Karpas-422 (cell line): ENCODE data around the gene FGD4. TPM values are rescaled to one million over a fixed set of nuclear protein-coding genes. Genes with fewer than 3 reads are reported as not detected.

Experiments used
- DNase-seq: peaks from one replicate; pipeline ENCODE4 v3.0.0-alpha.2; 2015
- H2AFZ ChIP-seq: fragments of 200-600 bp; sonication (generic); 2 replicates; pipeline ENCODE4 v1.6.1; 2014; ENCODE audit warnings: antibody characterized with exemption, low read length, mixed read lengths
- H3K27ac ChIP-seq: fragments of 200-600 bp; sonication (generic); 2 replicates; pipeline ENCODE4 v1.5.1; 2014; ENCODE audit warnings: mild to moderate bottlenecking, low read length, moderate library complexity
- H3K27me3 ChIP-seq: fragments of 200-600 bp; sonication (generic); 2 replicates; pipeline ENCODE4 v1.6.1; 2014; ENCODE audit warnings: low read length, mixed read lengths
- H3K36me3 ChIP-seq: fragments of 200-600 bp; sonication (generic); 2 replicates; pipeline ENCODE4 v1.6.1; 2014; ENCODE audit warnings: low read length, mixed read lengths; ENCODE audit not compliant: insufficient read depth
- H3K4me1 ChIP-seq: fragments of 200-600 bp; sonication (generic); 2 replicates; pipeline ENCODE4 v1.6.1; 2014; ENCODE audit warnings: mild to moderate bottlenecking, low read length, mixed read lengths
- H3K4me2 ChIP-seq: fragments of 200-600 bp; sonication (generic); 2 replicates; pipeline ENCODE4 v1.6.1; 2014; ENCODE audit warnings: low read length, low read depth, mild to moderate bottlenecking; ENCODE audit not compliant: poor library complexity, severe bottlenecking
- H3K4me3 ChIP-seq: fragments of 200-600 bp; sonication (generic); 2 replicates; pipeline ENCODE4 v1.5.1; 2014; ENCODE audit warnings: mild to moderate bottlenecking, antibody characterized with exemption, low read length, mixed read lengths
- H3K79me2 ChIP-seq: fragments of 200-600 bp; sonication (generic); 2 replicates; pipeline ENCODE4 v1.6.1; 2014; ENCODE audit warnings: mild to moderate bottlenecking, low read length, mixed read lengths
- H3K9ac ChIP-seq: fragments of 200-600 bp; sonication (generic); 2 replicates; pipeline ENCODE4 v1.6.0; 2014; ENCODE audit warnings: low read length
- H3K9me2 ChIP-seq: fragments of 200-600 bp; sonication (generic), shearing (Covaris generic); replicated peaks from 2 replicates; pipeline ENCODE4 v1.6.0; 2014; ENCODE audit warnings: mild to moderate bottlenecking, low read length, moderate library complexity; ENCODE audit not compliant: insufficient read depth
- H3K9me3 ChIP-seq: fragments of 300-700, 200-600 bp; sonication (generic); 2 replicates; pipeline ENCODE4 v1.6.1; 2014; ENCODE audit warnings: low read length, mixed read lengths
- H4K20me1 ChIP-seq: fragments of 200-600 bp; sonication (generic); 2 replicates; pipeline ENCODE4 v1.6.1; 2014; ENCODE audit warnings: mild to moderate bottlenecking, antibody characterized with exemption, low read length, low read depth; ENCODE audit not compliant: insufficient read depth
- total RNA-seq: library from RNA; depleted of rRNA; stranded (reverse); fragments of >200 nt; shearing (Covaris generic); gene quantifications from 2 replicates; pipeline ENCODE4 v1.2.3, GENCODE V29; 2014; ENCODE audit warnings: low replicate concordance

Gene FGD4
- total RNA-seq, 1 experiment from 2014 or later = 0.11 TPM

DNA sequence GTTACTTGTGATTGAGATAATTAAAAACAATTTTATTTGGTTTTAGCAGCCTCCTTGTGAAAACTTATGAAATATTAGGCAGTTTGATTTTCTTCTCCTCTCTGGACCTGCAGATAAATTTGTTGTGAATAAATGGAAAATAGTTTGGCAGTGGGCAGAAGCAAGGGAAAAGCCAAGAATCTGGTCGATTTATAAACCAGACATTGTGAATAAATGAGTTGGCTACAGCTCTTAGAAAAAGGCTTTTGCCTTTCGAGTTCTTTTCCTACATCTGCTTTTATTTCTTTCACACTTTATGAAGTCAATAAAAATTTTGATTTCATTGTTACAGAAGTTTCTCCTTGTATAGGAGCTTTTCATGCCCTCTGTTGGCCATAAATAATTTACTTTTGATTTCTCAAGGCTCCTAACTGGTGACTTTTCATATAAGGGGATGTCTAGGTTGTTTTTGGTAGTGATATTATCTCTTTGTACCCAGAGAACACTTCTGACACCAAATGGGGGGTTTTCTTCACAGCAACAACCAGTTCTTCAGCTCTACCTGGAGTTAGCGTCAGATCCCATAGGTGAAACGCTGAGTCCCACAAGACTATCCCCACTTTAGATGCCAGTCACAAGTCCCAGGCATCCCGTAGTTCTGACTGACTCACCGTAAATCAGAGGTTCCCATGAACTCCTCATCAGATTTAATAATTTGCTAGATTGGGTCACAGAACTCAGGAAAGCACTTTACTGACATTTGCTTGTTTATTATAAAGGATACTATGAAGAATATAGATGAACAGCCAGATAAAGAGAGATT, 143.3 kb downstream of the FGD4 start:
- no peaks in the 10 kb centered on the region for H3K4me1 ChIP-seq
- no peak overlapping the region for H3K9ac ChIP-seq
- no peak overlapping the region for H3K4me3 ChIP-seq
- no peaks in the 10 kb centered on the region for H3K27me3 ChIP-seq
- H3K4me2 ChIP-seq = no peak overlapping the region
- H3K27ac ChIP-seq = no peak overlapping the region
- H3K9me3 ChIP-seq = no peaks in the 10 kb centered on the region
- H4K20me1 ChIP-seq = no peaks in the 10 kb centered on the region
- H3K36me3 ChIP-seq = no peaks in the 10 kb centered on the region
- H3K79me2 ChIP-seq = no peaks in the 10 kb centered on the region
- no peak overlapping the region for H2AFZ ChIP-seq
- H3K9me2 ChIP-seq = no peaks in the 10 kb centered on the region
- no peak for DNase-seq

- Histone ChIP-seq H3K79me2 (no peaks in the 10 kb centered on the region), H3K4me3 (no peak overlapping the region), H4K20me1 (no peaks in the 10 kb centered on the region), H3K27me3 (no peaks in the 10 kb centered on the region), H3K27ac (no peak overlapping the region), H3K36me3 (no peaks in the 10 kb centered on the region), H3K9ac (no peak overlapping the region), H3K4me1 (no peaks in the 10 kb centered on the region), H2AFZ (no peak overlapping the region), H3K9me3 (no peaks in the 10 kb centered on the region), H3K4me2 (no peak overlapping the region), H3K9me2 (no peaks in the 10 kb centered on the region)
- no peak for DNase-seq
Observed at GRCh38 chr12:32544893-32545292, 145.5 kb downstream of the FGD4 start.

DNA sequence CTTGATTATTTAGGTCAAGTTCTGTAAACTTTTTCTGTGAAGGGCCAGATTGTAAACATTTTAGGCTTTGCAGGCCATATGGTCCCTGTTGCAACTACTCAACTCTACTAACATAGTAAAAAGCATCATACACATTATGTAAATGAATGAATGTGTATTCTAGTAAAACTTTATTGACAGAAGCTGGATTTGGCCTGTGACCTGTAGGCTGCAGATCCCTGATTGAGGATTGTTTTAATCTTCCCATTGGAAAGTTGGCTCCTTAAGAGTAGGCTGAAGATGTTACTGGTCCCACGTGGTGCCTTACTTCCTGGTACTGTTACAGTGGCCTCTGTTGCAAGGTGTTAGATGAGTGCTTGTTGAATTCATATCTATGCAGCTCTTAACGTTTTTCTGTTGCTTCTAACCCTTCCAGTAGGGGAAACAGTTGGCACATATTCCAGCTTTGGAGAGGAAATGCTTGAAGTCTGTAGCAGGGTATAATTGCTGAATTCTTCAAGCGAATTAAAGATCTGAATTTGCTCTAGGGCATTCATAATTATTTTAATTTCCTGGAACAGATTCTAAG, 146.1 kb downstream of the FGD4 start:
- Histone ChIP-seq H3K9me3 (no peaks in the 10 kb centered on the region), H3K4me3 (no peak overlapping the region), H3K36me3 (no peaks in the 10 kb centered on the region), H3K4me2 (no peak overlapping the region), H3K9ac (no peak overlapping the region), H2AFZ (no peak overlapping the region), H3K27me3 (no peaks in the 10 kb centered on the region), H3K9me2 (no peaks in the 10 kb centered on the region), H3K79me2 (no peaks in the 10 kb centered on the region), H4K20me1 (no peaks in the 10 kb centered on the region), H3K4me1 (no peaks in the 10 kb centered on the region), H3K27ac (no peak overlapping the region)
- DNase-seq = no peak

DNA sequence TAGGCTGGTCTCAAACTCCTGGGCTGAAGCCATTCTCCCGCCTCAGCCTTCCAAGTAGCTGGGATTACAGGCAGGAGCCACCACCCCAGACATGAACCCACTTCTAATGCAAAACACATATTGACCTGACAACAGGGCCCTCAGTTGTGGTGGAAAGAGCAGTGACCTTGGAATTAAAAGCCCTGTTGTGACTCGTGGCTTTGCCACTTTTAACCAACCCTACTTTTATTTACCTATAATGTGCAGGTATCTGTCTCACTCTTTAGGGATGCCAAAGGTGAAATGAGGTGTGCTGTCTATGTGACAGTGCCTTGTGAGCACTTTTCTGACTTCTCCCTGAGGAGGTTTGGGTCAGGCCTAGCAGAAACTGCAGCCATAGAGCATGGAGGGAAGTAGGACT, 146.9 kb downstream of the FGD4 start:
- no peak for DNase-seq
- no peaks in the 10 kb centered on the region for H3K9me3 ChIP-seq
- no peak overlapping the region for H2AFZ ChIP-seq
- H3K9me2 ChIP-seq = no peaks in the 10 kb centered on the region
- no peaks in the 10 kb centered on the region for H3K27me3 ChIP-seq
- no peak overlapping the region for H3K9ac ChIP-seq
- H3K4me2 ChIP-seq = no peak overlapping the region
- H3K36me3 ChIP-seq = no peaks in the 10 kb centered on the region
- no peaks in the 10 kb centered on the region for H3K4me1 ChIP-seq
- no peak overlapping the region for H3K4me3 ChIP-seq
- no peaks in the 10 kb centered on the region for H3K79me2 ChIP-seq
- no peak overlapping the region for H3K27ac ChIP-seq
- H4K20me1 ChIP-seq = no peaks in the 10 kb centered on the region

GRCh38 chr12:32548691-32549281, 149.4 kb downstream of the FGD4 start:
- Histone ChIP-seq H3K4me1 (no peaks in the 10 kb centered on the region), H3K36me3 (no peaks in the 10 kb centered on the region), H3K79me2 (no peaks in the 10 kb centered on the region), H2AFZ (no peak overlapping the region), H3K9me3 (no peaks in the 10 kb centered on the region), H3K9ac (no peak overlapping the region), H3K27me3 (no peaks in the 10 kb centered on the region), H3K27ac (no peak overlapping the region), H3K9me2 (no peaks in the 10 kb centered on the region), H3K4me2 (no peak overlapping the region), H3K4me3 (no peak overlapping the region), H4K20me1 (no peaks in the 10 kb centered on the region)
- DNase-seq = no peak

DNA sequence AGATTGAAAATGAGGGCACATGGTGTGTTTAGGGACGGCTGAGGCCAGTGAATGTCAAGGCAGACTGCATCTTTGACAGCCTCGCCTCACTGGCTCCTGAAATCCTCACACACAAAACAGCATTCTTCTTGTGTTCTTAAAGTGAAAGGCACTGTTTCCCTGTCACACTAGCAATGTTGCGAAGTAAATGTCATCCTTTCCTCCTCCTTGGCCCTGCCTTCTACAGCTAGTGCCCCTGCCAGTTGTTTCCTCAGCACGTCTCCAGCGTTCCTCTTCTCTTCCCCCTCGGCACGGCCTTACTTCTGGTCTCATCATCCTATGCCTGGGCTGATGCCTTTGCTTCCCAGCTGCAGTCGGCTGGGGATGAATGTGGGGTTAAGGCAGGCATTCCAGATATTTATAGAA, 150.3 kb downstream of the FGD4 start:
- Histone ChIP-seq H3K9me3 (no peaks in the 10 kb centered on the region), H3K79me2 (no peaks in the 10 kb centered on the region), H3K4me2 (no peak overlapping the region), H2AFZ (no peak overlapping the region), H3K9me2 (no peaks in the 10 kb centered on the region), H3K27ac (no peak overlapping the region), H3K9ac (no peak overlapping the region), H3K4me1 (no peaks in the 10 kb centered on the region), H3K36me3 (no peaks in the 10 kb centered on the region), H3K27me3 (no peaks in the 10 kb centered on the region), H4K20me1 (no peaks in the 10 kb centered on the region), H3K4me3 (no peak overlapping the region)
- no peak for DNase-seq

DNA sequence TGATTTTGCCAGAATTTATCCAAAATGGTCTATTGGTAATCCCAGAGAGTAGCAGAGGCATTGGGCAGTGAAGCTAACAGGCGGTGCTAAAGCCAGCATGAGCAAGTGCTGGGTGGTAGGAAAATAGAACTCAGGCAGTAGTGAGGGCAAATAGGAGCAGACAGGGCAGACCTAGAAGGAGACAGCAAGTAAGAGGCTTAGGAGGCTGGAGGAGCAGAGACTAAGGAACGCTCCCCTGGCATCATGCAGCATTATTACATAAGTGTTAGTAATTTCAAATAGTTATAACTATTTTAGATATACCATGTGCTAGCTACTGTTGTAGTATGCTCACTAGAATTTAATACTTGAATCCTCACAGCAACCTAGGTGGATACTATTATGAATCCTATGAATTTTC, 151.7 kb downstream of the FGD4 start:
- Histone ChIP-seq H2AFZ (no peak overlapping the region), H3K79me2 (no peaks in the 10 kb centered on the region), H3K36me3 (no peaks in the 10 kb centered on the region), H3K4me2 (no peak overlapping the region), H3K4me1 (no peaks in the 10 kb centered on the region), H4K20me1 (no peaks in the 10 kb centered on the region), H3K9ac (no peak overlapping the region), H3K27ac (no peak overlapping the region), H3K4me3 (no peak overlapping the region), H3K27me3 (no peaks in the 10 kb centered on the region), H3K9me2 (no peaks in the 10 kb centered on the region), H3K9me3 (no peaks in the 10 kb centered on the region)
- DNase-seq = no peak

DNA sequence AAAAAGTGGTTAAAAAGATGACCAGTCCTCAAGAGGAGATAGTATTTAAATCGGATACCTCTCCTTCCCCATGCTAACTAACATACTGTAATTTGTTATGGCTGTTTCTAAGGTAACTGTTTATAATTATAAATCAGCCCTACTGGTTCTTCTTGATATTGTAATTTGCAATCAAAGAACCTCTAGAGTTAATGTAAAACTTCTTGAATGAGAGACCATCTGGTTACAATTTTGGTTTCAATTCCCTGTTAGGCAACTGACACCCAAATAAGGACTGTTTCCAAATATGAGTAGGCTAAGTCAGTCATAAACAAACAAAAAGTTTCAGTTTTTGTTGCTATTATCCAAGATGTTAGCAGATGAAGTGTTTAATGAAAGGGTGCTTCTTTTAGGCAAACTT, 159.5 kb downstream of the FGD4 start:
- no peak overlapping the region for H2AFZ ChIP-seq
- no peaks in the 10 kb centered on the region for H3K36me3 ChIP-seq
- DNase-seq = no peak
- no peak overlapping the region for H3K4me2 ChIP-seq
- no peak overlapping the region for H3K27ac ChIP-seq
- H3K79me2 ChIP-seq = no peaks in the 10 kb centered on the region
- no peaks in the 10 kb centered on the region for H3K9me3 ChIP-seq
- no peak overlapping the region for H3K4me3 ChIP-seq
- H3K4me1 ChIP-seq = no peaks in the 10 kb centered on the region
- H4K20me1 ChIP-seq = no peaks in the 10 kb centered on the region
- H3K9ac ChIP-seq = no peak overlapping the region
- no peaks in the 10 kb centered on the region for H3K27me3 ChIP-seq
- H3K9me2 ChIP-seq = no peaks in the 10 kb centered on the region
